ENCODE results near the gene KRT4.

GRCh38 chr12:52812749-52813148 lies 1.2 kb downstream of the KRT4 start:
- no peak for TF ChIP-seq MYC (IDR thresholded peaks at IDR 0.05; ENCODE audit: low read depth, low read length)
- TF ChIP-seq, protein P1, sequence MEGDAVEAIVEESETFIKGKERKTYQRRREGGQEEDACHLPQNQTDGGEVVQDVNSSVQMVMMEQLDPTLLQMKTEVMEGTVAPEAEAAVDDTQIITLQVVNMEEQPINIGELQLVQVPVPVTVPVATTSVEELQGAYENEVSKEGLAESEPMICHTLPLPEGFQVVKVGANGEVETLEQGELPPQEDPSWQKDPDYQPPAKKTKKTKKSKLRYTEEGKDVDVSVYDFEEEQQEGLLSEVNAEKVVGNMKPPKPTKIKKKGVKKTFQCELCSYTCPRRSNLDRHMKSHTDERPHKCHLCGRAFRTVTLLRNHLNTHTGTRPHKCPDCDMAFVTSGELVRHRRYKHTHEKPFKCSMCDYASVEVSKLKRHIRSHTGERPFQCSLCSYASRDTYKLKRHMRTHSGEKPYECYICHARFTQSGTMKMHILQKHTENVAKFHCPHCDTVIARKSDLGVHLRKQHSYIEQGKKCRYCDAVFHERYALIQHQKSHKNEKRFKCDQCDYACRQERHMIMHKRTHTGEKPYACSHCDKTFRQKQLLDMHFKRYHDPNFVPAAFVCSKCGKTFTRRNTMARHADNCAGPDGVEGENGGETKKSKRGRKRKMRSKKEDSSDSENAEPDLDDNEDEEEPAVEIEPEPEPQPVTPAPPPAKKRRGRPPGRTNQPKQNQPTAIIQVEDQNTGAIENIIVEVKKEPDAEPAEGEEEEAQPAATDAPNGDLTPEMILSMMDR (IDR thresholded peaks at IDR 0.05; ENCODE audit: extremely low read depth in 1 of 2, insufficient read depth in 1 of 2, low read depth in 1 of 2, low read length in 2 of 2): no peak
- TF ChIP-seq, protein P2, sequence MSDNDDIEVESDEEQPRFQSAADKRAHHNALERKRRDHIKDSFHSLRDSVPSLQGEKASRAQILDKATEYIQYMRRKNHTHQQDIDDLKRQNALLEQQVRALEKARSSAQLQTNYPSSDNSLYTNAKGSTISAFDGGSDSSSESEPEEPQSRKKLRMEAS (IDR thresholded peaks at IDR 0.05; ENCODE audit: insufficient read depth, insufficient read length): no peak
- TF ChIP-seq EZH2 (IDR thresholded peaks at IDR 0.05; ENCODE audit: borderline replicate concordance, low read depth, low read length, severe bottlenecking): no peak
- TF ChIP-seq POLR2A (IDR thresholded peaks at IDR 0.05; ENCODE audit: low read depth, low read length): no peak
- no peak for TF ChIP-seq JUN (IDR thresholded peaks at IDR 0.05; ENCODE audit: borderline replicate concordance, insufficient read depth, insufficient read length, low read depth)
- TF ChIP-seq POLR2AphosphoS5 (IDR thresholded peaks at IDR 0.05; ENCODE audit: insufficient read depth, low read depth, low read length): no peak
- TF ChIP-seq FOS (IDR thresholded peaks at IDR 0.05; ENCODE audit: borderline replicate concordance, insufficient read depth, low read length): no peak
